Effector CD4-positive, alpha-beta T cell (primary cell): ENCODE data around the gene DTNBP1.
"Not testable (repeated sequence)": the region's sequence is repeated elsewhere in the genome, so short reads cannot be mapped to it uniquely, and the experiment has no call there.

Source experiments
- DNase-seq: peaks from one replicate; pipeline ENCODE4 v3.0.0-alpha.2; 2020

The DTNBP1 gene

DNA sequence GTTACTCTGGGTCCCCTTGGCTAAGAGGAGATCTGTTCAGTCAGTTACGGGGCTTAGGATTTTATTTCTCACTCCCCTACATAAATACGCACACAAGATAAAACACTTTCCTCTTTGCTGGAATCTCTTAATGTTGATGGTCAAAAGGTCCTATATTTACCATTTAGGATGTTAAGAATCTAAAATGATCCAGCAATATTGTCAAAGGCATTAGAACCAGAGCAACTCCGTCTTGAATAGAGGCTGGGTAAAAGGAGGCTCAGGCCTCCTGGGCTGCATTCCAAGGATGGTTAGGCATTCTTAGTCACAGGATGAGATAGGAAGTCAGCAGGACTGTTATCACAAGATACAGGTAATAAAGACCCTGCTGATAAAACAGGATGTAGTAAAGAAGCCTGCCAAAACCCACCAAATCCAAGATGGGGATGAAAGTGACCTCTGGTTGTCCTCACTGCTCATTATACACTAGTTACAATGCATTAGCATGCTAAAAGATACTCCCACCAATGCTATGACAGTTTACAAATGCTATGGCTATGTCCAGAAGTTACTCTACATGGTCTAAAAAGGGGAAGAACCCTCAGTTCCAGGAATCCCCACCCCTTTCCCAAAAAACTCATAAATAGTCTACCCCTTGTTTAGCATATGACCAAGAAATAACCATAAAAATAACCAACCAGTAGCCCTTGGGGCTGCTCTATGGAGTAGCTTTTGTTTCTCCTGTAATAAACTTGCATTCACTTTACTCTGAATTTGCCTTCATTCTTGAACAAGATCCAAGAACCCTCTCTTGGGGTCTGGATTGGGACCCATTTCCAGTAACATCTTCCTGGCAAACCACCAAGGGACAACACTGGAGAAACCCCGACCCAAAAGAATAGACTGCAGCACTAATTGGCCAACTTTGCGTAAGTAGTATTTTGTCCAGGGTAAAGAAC, 107.5 kb downstream of the DTNBP1 start:
- DNase-seq = no peak

- no peak for DNase-seq
These were observed 108.1 kb downstream of the DTNBP1 start for GRCh38 chr6:15554728-15555100.

DNA sequence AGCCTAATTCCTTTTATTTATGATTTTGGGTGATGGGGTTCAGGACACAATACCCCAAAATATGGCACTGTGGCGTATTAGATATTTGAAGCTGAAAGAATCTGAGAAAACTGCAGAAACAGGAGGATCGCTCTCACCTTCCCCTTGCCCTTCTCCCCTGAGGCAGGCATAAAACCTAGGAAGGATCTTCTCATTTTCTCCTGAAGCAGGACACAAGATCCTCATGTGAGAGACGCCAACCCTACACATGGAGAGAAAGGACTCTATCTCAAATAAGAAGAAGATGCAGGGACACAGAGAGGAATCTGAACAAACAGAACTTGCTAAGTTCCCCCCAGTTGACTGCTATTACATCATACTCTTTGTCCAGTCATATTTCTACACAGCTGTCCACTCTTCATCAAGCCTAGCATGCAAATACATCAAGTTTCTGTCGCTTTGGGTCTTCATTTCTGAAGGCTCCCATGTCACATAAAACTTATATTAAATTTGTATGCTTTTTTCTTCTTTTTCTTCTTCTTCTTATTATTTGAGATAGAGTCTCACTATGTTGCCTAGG, 109.0 kb downstream of the DTNBP1 start:
- no peak for DNase-seq

DNA sequence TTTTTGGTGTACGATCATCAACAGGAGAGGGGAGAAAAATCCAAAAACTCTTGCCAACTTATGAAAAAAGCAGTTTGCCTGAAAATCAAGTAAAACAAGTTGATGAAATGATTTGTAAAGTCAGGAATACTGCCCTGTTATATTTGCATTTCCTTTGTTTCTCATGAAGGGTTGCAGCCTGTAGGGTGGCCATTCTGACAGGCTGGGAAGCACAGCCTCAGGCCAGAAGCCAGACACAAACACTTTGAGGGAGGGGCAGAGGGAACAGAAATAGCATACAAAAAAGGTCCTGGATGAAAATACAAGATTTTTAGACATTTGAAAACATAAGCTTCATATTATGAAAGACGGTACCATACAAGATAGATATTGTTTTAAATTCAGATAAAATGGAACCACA, 109.8 kb downstream of the DTNBP1 start:
- DNase-seq = no peak

GRCh38 chr6:15551798-15552197, 111.0 kb downstream of the DTNBP1 start:
- no peak for DNase-seq

DNA sequence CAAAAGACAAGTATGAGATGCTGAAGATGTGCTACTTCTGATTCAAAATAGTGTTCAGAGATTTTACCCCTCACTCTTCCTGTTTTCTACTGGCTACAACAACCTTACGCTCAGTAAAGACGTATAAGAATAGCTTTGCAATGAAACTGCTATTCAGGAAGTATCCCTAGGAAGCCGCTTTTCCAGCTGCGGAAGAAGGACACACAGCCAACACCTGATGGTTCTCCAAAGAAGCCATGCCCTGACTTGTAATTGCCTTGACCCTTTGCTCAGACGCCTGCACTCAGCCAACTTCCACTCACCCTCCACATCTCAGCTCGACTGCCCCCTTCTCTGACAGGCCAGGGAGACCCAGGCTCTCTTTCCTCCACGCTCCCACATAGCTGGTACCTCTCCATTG, 111.6 kb downstream of the DTNBP1 start:
- DNase-seq = no peak

DNA sequence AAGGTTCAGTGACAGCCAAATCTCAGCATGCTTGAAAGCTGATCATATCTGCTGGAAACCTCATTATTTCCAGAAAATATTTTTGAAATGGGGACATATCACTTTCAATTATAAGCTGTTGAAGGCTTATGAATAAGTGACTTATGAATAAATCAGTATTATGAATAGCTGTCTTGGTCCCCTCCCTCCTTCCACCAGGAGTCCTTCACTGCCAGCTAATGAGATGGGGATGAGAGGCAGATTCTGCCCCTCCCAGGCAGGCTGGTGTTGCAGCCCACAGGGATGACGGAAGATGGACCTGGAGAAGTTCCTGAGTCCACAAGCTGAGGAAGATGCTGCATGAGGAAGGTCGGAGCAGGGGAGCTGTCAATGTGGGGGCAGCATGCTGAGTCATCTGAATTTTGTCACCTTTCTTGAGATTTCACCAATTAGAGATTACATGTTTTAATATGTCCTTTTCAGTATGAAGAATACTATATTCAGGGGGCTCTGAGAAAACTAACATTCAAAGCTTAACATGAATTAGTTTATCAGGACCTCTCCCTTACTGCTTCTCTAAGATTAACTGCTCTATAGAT, 112.2 kb downstream of the DTNBP1 start:
- DNase-seq = no peak

DNA sequence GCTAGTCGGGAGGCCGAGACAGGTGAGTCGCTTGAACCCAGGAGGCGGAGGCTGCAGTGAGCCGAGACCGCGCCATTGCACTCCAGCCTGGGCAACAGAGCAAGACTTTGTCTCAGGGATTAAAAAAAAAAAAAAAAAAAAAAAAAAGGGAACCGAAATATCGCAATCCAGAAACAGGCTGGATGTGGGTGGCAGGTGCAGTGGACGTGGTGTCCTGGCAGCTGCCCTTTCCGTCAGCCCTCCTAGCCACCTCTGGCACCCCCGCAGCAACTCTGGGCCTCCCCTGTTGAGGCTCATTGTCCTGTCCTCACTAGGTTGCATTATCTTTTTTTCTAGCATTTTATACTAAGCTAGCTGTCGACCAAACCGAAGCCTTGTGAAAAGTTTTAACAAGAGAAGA, 113.5 kb downstream of the DTNBP1 start:
- DNase-seq = no peak

DNA sequence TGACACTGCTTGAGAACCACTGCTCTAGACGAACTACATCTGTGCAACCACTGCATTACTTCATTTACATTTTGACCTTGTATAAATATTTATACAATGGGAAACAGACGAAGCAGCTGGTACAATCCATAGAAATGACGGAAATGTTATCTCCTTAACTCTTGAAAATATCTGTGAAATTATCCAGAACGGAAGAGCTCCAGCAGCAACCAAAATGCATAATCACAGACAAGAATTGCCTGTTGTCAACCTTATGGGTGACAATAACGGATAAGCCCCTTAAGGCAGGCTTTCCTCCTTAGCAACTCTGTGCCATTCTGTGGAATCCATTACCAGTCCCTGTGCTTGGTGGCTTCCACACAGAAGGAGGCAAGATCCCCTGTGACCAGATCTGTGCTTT, 115.4 kb downstream of the DTNBP1 start:
- no peak for DNase-seq

GRCh38 chr6:15546591-15546990, 116.2 kb downstream of the DTNBP1 start:
- DNase-seq = no peak

DNA sequence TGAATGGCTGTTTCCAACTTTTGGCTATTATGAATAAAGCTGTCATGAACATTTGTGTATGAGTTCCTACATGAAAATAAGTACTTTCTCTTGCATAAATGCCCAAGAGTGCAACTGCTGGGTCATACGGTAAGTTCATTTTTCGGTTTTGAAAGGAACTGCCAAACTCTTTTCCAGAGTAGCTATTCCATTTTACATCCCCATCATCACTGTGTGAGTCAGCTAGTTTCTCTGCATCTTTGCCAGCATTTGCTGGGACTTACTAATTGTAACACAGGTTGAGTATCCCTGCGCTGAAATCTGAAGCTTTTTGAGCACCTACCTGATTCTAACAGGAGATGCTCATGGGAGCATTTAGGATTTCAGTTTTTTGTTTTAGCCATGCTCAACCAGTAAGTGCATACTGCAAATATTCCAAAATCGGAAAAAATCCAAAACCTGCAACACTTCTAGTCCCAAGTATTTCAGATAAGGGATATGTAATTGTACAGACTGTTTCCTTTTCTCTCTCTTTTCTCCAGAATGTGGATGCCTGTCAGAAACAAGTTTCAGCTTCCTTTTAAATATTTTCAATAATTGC, 118.4 kb downstream of the DTNBP1 start:
- no peak for DNase-seq

DNA sequence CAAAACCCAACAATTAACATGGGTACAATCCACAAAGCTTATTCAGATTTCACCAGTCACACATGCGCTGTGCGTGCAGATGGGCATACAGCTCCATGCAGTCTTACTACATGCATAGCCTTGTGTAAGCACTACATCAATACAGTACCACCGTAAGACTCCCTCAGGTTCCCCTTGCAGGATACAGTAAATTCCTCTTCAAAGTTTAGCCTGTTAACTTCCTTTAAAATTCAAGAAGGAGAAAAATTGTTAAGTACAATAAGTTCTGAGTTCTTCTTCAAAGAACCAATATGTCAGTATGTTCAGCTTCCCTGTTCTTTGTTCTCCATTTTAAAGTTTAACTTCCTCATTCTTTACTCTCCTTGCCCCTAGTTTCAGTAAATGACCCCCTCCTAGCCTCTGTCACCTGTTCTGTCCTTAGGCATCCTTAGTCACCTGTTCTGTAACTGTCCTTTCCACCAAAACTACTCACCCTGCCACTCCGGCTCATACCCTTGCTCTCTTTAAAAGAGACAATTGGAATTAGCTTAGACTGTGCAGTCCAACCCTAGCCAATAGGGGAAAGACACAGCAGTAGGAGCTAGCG, 119.4 kb downstream of the DTNBP1 start:
- DNase-seq = not testable (repeated sequence)

- no peak for DNase-seq
These were observed 123.0 kb downstream of the DTNBP1 start for GRCh38 chr6:15539722-15540270.

GRCh38 chr6:15538766-15539495, 123.9 kb downstream of the DTNBP1 start:
- DNase-seq = no peak

- DNase-seq = no peak
These were observed 124.7 kb downstream of the DTNBP1 start for GRCh38 chr6:15538106-15538505.

DNA sequence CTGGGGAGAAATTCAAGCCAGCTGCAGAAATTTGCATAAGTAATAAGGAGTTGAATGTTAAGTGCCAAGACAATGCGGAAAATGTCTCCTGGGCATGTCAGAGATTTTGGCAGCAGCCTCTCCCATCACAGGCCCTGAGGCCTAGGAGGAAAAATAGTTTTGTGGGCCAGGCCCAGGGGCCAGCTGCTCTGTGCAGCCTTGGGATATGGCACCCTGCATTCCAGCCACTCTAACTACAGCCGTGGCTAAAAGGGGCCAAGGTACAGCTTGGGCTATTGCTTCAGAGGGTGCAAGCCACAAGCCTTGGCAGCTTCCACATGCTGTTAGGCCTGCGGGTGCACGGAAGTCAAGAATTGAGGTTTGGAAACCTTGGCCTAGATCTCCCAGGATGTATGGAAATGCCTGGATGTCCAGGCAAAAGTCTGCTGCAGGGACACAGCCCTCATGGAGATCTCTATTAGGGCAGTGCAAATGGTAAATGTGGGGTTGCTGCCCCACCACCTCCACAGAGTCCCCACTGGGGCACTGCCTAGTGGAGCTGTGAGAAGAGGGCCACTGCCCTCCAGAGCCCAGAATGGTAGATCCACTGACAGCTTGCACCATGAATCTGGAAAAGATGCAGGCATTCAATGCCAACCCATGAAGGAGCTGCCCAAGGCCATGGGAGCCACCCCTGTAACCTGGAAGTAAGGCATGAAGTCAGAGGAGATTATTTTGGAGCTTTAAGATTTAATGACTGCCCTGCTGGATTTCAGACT, 126.5 kb downstream of the DTNBP1 start:
- DNase-seq = no peak

- DNase-seq = no peak
These were observed 127.2 kb downstream of the DTNBP1 start for GRCh38 chr6:15535495-15536197.

- DNase-seq = no peak
These were observed 127.9 kb downstream of the DTNBP1 start for GRCh38 chr6:15534974-15535373.

GRCh38 chr6:15533379-15534026, 129.3 kb downstream of the DTNBP1 start:
- DNase-seq = no peak

- no peak for DNase-seq
These were observed 130.9 kb downstream of the DTNBP1 start for GRCh38 chr6:15531973-15532372.
